Smooth muscle cell of the coronary artery (primary cell): Measurements from ENCODE around the gene PCDHB9. TPM values are rescaled to one million over a fixed set of nuclear protein-coding genes. Genes with fewer than 3 reads are reported as not detected.

Experiments used
- total RNA-seq: library from RNA; depleted of rRNA; stranded (reverse); fragments of >200 nt; gene quantifications from 2 replicates; pipeline ENCODE4 v1.2.3, GENCODE V29; 2014; ENCODE audit warnings: low replicate concordance

PCDHB9 gene
- 0.12 and 0.30 TPM in 2 replicates for total RNA-seq

GRCh38 chr5:141186897-141187512 lies at the start of gene PCDHB9:
Gene PCDHB9 (plus strand): TSS chr5:141187161. CDS start chr5:141187319, 158 bp downstream.

GRCh38 chr5:141149812-141150211 lies 37.1 kb upstream of the PCDHB9 start, which contains the start of gene PCDHB6:
Gene PCDHB6 (plus strand): TSS chr5:141150057. CDS start chr5:141150258, 201 bp downstream.

GRCh38 chr5:141172381-141173204 lies 14.4 kb upstream of the PCDHB9 start, which contains the start of gene PCDHB7:
Gene PCDHB7 (plus strand): TSS chr5:141172644. CDS start chr5:141172836, 192 bp downstream.

GRCh38 chr5:141177577-141178191 lies 9.3 kb upstream of the PCDHB9 start, which contains the start of gene PCDHB8:
Gene PCDHB8 (plus strand): TSS chr5:141177790. CDS start chr5:141178035, 245 bp downstream.

GRCh38 chr5:141182248-141182647 lies 4.7 kb upstream of the PCDHB9 start, which contains the start of gene PCDHB16:
Gene PCDHB16 (plus strand): TSS chr5:141182387. CDS start chr5:141182560, 173 bp downstream.

GRCh38 chr5:141192110-141192725 lies 5.3 kb downstream of the PCDHB9 start, which contains the start of gene PCDHB10:
Gene PCDHB10 (plus strand): TSS chr5:141192353. CDS start chr5:141192553, 200 bp downstream.

GRCh38 chr5:141199359-141200235 lies 12.6 kb downstream of the PCDHB9 start, which contains the start of gene PCDHB11:
Gene PCDHB11 (plus strand): TSS chr5:141199627. CDS start chr5:141199775, 148 bp downstream.

GRCh38 chr5:141208478-141208877 lies 21.5 kb downstream of the PCDHB9 start, which contains the start of gene PCDHB12:
Gene PCDHB12 (plus strand): TSS chr5:141208719. CDS start chr5:141208908, 189 bp downstream.

GRCh38 chr5:141213656-141214339 lies 26.8 kb downstream of the PCDHB9 start, which contains the start of gene PCDHB13:
Gene PCDHB13 (plus strand): TSS chr5:141213919. CDS start chr5:141214124, 205 bp downstream.

GRCh38 chr5:141223112-141223783 lies 36.3 kb downstream of the PCDHB9 start, which contains the start of gene PCDHB14:
Gene PCDHB14 (plus strand): TSS chr5:141223343. CDS start chr5:141223506, 163 bp downstream.

Other genes with a start within 250 kb of the PCDHB9 start
- gene PCDHAC2, start 220.7 kb upstream of the PCDHB9 start, total RNA-seq = 0.15 and 2.3 TPM in 2 replicates
- not detected in 2 replicates for gene PCDHB1, start 135.8 kb upstream of the PCDHB9 start, total RNA-seq
- gene PCDHB2, start 92.5 kb upstream of the PCDHB9 start, total RNA-seq = 1.1 and 3.7 TPM in 2 replicates
- 0.15 and 1.1 TPM in 2 replicates for gene PCDHB3, start 86.7 kb upstream of the PCDHB9 start, total RNA-seq
- gene PCDHB4, start 65.3 kb upstream of the PCDHB9 start, total RNA-seq = 0.08 and 0.23 TPM in 2 replicates
- 2.3 and 3.7 TPM in 2 replicates for gene PCDHB5, start 52.0 kb upstream of the PCDHB9 start, total RNA-seq
- 0.08 TPM in 1 of 2 replicates, not detected in the other for gene PCDHB6, start 37.1 kb upstream of the PCDHB9 start, total RNA-seq
- gene PCDHB7, start 14.5 kb upstream of the PCDHB9 start, total RNA-seq = 0.30 and 0.47 TPM in 2 replicates
- 0.23 and 0.35 TPM in 2 replicates for gene PCDHB8, start 9.4 kb upstream of the PCDHB9 start, total RNA-seq
- 0.23 and 0.70 TPM in 2 replicates for gene PCDHB16, start 4.8 kb upstream of the PCDHB9 start, total RNA-seq
- gene PCDHB10, start 5.2 kb downstream of the PCDHB9 start, total RNA-seq = 0.59 and 0.68 TPM in 2 replicates
- 0.38 and 0.70 TPM in 2 replicates for gene PCDHB11, start 12.5 kb downstream of the PCDHB9 start, total RNA-seq
- 0.15 and 0.23 TPM in 2 replicates for gene PCDHB12, start 21.6 kb downstream of the PCDHB9 start, total RNA-seq
- 0.59 and 0.75 TPM in 2 replicates for gene PCDHB13, start 26.8 kb downstream of the PCDHB9 start, total RNA-seq
- 0.59 and 2.1 TPM in 2 replicates for gene PCDHB14, start 36.2 kb downstream of the PCDHB9 start, total RNA-seq
- 0.70 and 1.2 TPM in 2 replicates for gene PCDHB15, start 58.2 kb downstream of the PCDHB9 start, total RNA-seq
- gene SLC25A2, start 116.9 kb downstream of the PCDHB9 start, total RNA-seq = 0.23 TPM in 1 of 2 replicates, not detected in the other
- gene TAF7, start 133.6 kb downstream of the PCDHB9 start, total RNA-seq = 69.5 and 80.4 TPM in 2 replicates
- gene PCDHGA1, start 143.4 kb downstream of the PCDHB9 start, total RNA-seq = 0.75 and 1.3 TPM in 2 replicates
- gene PCDHGA2, start 151.6 kb downstream of the PCDHB9 start, total RNA-seq = 1.2 and 1.7 TPM in 2 replicates
- 0.23 and 0.98 TPM in 2 replicates for gene PCDHGA3, start 156.7 kb downstream of the PCDHB9 start, total RNA-seq
- 1.5 and 2.4 TPM in 2 replicates for gene PCDHGB1, start 162.9 kb downstream of the PCDHB9 start, total RNA-seq
- gene PCDHGA4, start 167.9 kb downstream of the PCDHB9 start, total RNA-seq = 3.2 and 4.4 TPM in 2 replicates
- 1.6 and 2.0 TPM in 2 replicates for gene PCDHGB2, start 172.8 kb downstream of the PCDHB9 start, total RNA-seq
- 0.98 and 1.3 TPM in 2 replicates for gene PCDHGA5, start 177.0 kb downstream of the PCDHB9 start, total RNA-seq
- gene PCDHGB3, start 183.1 kb downstream of the PCDHB9 start, total RNA-seq = 3.5 and 5.6 TPM in 2 replicates
- gene PCDHGA6, start 186.7 kb downstream of the PCDHB9 start, total RNA-seq = 2.2 and 2.3 TPM in 2 replicates
- 2.3 and 2.8 TPM in 2 replicates for gene PCDHGA7, start 195.6 kb downstream of the PCDHB9 start, total RNA-seq
- 22.8 and 23.2 TPM in 2 replicates for gene PCDHGB4, start 200.5 kb downstream of the PCDHB9 start, total RNA-seq
- gene PCDHGA8, start 205.5 kb downstream of the PCDHB9 start, total RNA-seq = 2.0 and 4.0 TPM in 2 replicates
- 11.5 and 16.9 TPM in 2 replicates for gene PCDHGB5, start 210.8 kb downstream of the PCDHB9 start, total RNA-seq
- 1.7 and 2.8 TPM in 2 replicates for gene PCDHGA9, start 215.6 kb downstream of the PCDHB9 start, total RNA-seq
- 1.9 and 3.5 TPM in 2 replicates for gene PCDHGB6, start 220.9 kb downstream of the PCDHB9 start, total RNA-seq
- 2.6 and 4.2 TPM in 2 replicates for gene PCDHGA10, start 225.8 kb downstream of the PCDHB9 start, total RNA-seq
- 6.7 and 7.3 TPM in 2 replicates for gene PCDHGB7, start 230.5 kb downstream of the PCDHB9 start, total RNA-seq
- gene PCDHGA11, start 233.9 kb downstream of the PCDHB9 start, total RNA-seq = 4.7 and 7.1 TPM in 2 replicates
- 5.8 and 9.9 TPM in 2 replicates for gene PCDHGA12, start 243.3 kb downstream of the PCDHB9 start, total RNA-seq